Vagina (tissue), 2 donors: ENCODE data around the gene ST7.

Source experiments
- POLR2A ChIP-seq, 2 donors: fragments of 450-650 bp; IDR thresholded peaks; one replicate each; pipeline ENCODE4 v1.6.1; 2017; ENCODE audit warnings: antibody characterized with exemption in 2 of 2, mild to moderate bottlenecking in 2 of 2, moderate library complexity in 2 of 2
- TF ChIP-seq, protein P1 (sequence below), 3 experiments: fragments of 450-650 bp in 2 of 3; fragments of 200-600 bp in 1 of 3; sonication (generic) in 1 of 3; IDR thresholded peaks; one replicate each; pipeline ENCODE4 v1.5.1; 2017 to 2019; ENCODE audit warnings: antibody characterized with exemption in 3 of 3, mild to moderate bottlenecking in 2 of 3, moderate library complexity in 2 of 3

DNA sequence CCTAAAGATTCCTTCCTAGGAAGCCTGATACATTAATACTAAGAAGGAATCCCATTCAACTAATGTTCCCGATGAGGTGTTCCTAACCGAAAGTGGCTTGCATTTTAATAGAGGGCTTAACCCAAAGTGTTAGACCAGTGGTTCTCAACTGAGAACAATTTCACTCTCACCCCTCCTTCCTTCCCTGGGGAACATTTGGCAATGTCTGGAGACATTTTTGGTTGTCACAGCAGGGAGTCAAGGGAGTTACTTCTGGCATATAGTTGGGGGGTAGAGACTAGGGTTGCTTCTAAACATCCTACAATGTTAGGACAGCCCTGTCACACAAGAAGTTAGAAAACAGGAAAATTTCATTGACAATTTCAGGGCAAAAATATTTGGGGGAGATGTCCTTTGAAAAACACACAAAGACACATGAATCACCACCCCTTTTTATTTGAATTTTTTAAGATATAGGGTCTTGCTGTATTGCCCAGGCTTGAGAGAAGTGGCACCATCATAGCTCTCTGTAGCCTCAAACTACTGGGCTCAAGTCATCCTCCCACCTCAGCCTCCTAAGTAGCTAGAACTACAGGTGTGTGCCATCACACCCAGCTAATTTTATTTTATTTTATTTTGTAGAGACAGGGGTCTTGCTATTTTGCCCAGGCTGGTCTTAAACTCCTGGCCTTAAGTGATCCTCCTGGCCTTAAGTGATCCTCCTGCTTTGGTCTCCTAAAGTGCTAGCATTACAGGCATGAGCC lies 318.9 kb downstream of the ST7 start:
- TF ChIP-seq POLR2A (IDR thresholded peaks at IDR 0.05): no peak
- TF ChIP-seq, protein P1, sequence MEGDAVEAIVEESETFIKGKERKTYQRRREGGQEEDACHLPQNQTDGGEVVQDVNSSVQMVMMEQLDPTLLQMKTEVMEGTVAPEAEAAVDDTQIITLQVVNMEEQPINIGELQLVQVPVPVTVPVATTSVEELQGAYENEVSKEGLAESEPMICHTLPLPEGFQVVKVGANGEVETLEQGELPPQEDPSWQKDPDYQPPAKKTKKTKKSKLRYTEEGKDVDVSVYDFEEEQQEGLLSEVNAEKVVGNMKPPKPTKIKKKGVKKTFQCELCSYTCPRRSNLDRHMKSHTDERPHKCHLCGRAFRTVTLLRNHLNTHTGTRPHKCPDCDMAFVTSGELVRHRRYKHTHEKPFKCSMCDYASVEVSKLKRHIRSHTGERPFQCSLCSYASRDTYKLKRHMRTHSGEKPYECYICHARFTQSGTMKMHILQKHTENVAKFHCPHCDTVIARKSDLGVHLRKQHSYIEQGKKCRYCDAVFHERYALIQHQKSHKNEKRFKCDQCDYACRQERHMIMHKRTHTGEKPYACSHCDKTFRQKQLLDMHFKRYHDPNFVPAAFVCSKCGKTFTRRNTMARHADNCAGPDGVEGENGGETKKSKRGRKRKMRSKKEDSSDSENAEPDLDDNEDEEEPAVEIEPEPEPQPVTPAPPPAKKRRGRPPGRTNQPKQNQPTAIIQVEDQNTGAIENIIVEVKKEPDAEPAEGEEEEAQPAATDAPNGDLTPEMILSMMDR (IDR thresholded peaks at IDR 0.05): no peak
